GM18868 (cell line): ENCODE results near the gene IL20.

ENCODE experiments used
- ATAC-seq: cut with Tn5 transposase; IDR thresholded peaks from one replicate; pipeline ENCODE4 v1.9.1; 2021; ENCODE audit warnings: mild to moderate bottlenecking, moderate library complexity; ENCODE audit not compliant: unreplicated experiment

IL20 gene

GRCh38 chr1:206873603-206874188 is 8.3 kb downstream of the IL20 start:
- ATAC-seq = no peak

- no peak for ATAC-seq
Observed at GRCh38 chr1:206875752-206876377, 10.4 kb downstream of the IL20 start.

GRCh38 chr1:206878456-206878855 is 13.0 kb downstream of the IL20 start:
- no peak for ATAC-seq

- ATAC-seq = no peak
Observed at GRCh38 chr1:206880314-206880713, 14.9 kb downstream of the IL20 start.

- ATAC-seq = no peak
Observed at GRCh38 chr1:206882555-206882954, 17.1 kb downstream of the IL20 start.

- ATAC-seq = no peak
Observed at GRCh38 chr1:206883160-206883559, 17.7 kb downstream of the IL20 start.

GRCh38 chr1:206883876-206884275 is 18.5 kb downstream of the IL20 start:
- no peak for ATAC-seq

- no peak for ATAC-seq
Observed at GRCh38 chr1:206885341-206886060, 20.1 kb downstream of the IL20 start.

- no peak for ATAC-seq
Observed at GRCh38 chr1:206886831-206887230, 21.4 kb downstream of the IL20 start.

GRCh38 chr1:206887701-206888100 is 22.3 kb downstream of the IL20 start:
- no peak for ATAC-seq

- no peak for ATAC-seq
Observed at GRCh38 chr1:206890125-206891060, 25.0 kb downstream of the IL20 start.

- no peak for ATAC-seq
Observed at GRCh38 chr1:206891412-206891811, 26.0 kb downstream of the IL20 start.

- no peak for ATAC-seq
Observed at GRCh38 chr1:206892351-206892984, 27.0 kb downstream of the IL20 start.

- no peak for ATAC-seq
Observed at GRCh38 chr1:206893380-206893779, 28.0 kb downstream of the IL20 start.

GRCh38 chr1:206895325-206895724 is 29.9 kb downstream of the IL20 start:
- no peak for ATAC-seq

- no peak for ATAC-seq
Observed at GRCh38 chr1:206895837-206896242, 30.4 kb downstream of the IL20 start.

- ATAC-seq = no peak
Observed at GRCh38 chr1:206896261-206896660, 30.8 kb downstream of the IL20 start.

GRCh38 chr1:206897175-206897574 is 31.8 kb downstream of the IL20 start, which contains the start of gene IL24:
IL24 (plus strand) TSS chr1:206897443; CDS start chr1:206897833, 390 bp downstream.
- ATAC-seq = no peak

GRCh38 chr1:206898089-206898914 is 32.9 kb downstream of the IL20 start:
- no peak for ATAC-seq
